Neural cell (in vitro differentiated cells): ENCODE measurements around the gene DALRD3. TPM values are rescaled to one million over a fixed set of nuclear protein-coding genes. Genes with fewer than 3 reads are reported as not detected.
A peak's percentile ranks its signal among the peaks of the same experiment; 100 is the strongest.

Source experiments
- H2AFZ ChIP-seq: fragments of 200-600, 300-800 bp; sonication (generic), shearing (Covaris generic); 2 replicates; pipeline ENCODE4 v1.6.0; 2014; ENCODE audit warnings: low read depth, mild to moderate bottlenecking, antibody characterized with exemption, low read length, moderate library complexity
- H3F3A ChIP-seq: fragments of 200-600 bp; shearing (Covaris generic); 2 replicates; pipeline ENCODE4 v1.6.1; 2016; ENCODE audit warnings: mild to moderate bottlenecking, moderate library complexity, mixed read lengths, antibody characterized with exemption, low read length; ENCODE audit not compliant: insufficient read depth, poor library complexity, severe bottlenecking
- H3K27ac ChIP-seq: fragments of 200-600, 300-800 bp; sonication (generic), shearing (Covaris generic); 2 replicates; pipeline ENCODE4 v1.5.1; 2014; ENCODE audit warnings: mild to moderate bottlenecking, low read length, moderate library complexity
- H3K27me3 ChIP-seq: fragments of 300-800, 200-600 bp; sonication (generic), shearing (Covaris generic); 2 replicates; pipeline ENCODE4 v1.6.0; 2014; ENCODE audit warnings: mild to moderate bottlenecking, low read depth, low read length, moderate library complexity; ENCODE audit not compliant: insufficient read depth
- H3K36me3 ChIP-seq: fragments of 300-800, 200-600 bp; sonication (generic), shearing (Covaris generic); 2 replicates; pipeline ENCODE4 v1.5.1; 2014; ENCODE audit warnings: mild to moderate bottlenecking, antibody characterized with exemption, low read length, moderate library complexity; ENCODE audit not compliant: insufficient read depth
- H3K4me2 ChIP-seq: fragments of 300-800, 200-600 bp; sonication (generic), shearing (Covaris generic); 2 replicates; pipeline ENCODE4 v1.6.0; 2014; ENCODE audit warnings: mild to moderate bottlenecking, low read length
- H3K4me3 ChIP-seq: fragments of 300-800, 200-600 bp; sonication (generic), shearing (Covaris generic); 2 replicates; pipeline ENCODE4 v1.5.1; 2014; ENCODE audit warnings: mild to moderate bottlenecking, low read length, moderate library complexity
- H3K79me2 ChIP-seq: fragments of 200-600 bp; shearing (Covaris generic); replicated peaks from 2 replicates; pipeline ENCODE4 v1.6.0; 2014; ENCODE audit warnings: mild to moderate bottlenecking, low read length, moderate library complexity; ENCODE audit not compliant: insufficient read depth
- H3K9ac ChIP-seq: fragments of 300-800, 200-600 bp; sonication (generic), shearing (Covaris generic); 2 replicates; pipeline ENCODE4 v1.6.1; 2016; ENCODE audit warnings: mild to moderate bottlenecking, low read length, mixed read lengths
- H3K9me2 ChIP-seq: fragments of 200-600 bp; shearing (Covaris generic); 2 replicates; pipeline ENCODE4 v1.6.1; 2016; ENCODE audit warnings: mild to moderate bottlenecking, low read length, mixed read lengths; ENCODE audit not compliant: insufficient read depth
- H3K9me3 ChIP-seq: fragments of 200-600, 300-800 bp; sonication (generic), shearing (Covaris generic); 2 replicates; pipeline ENCODE4 v1.6.1; 2016; ENCODE audit warnings: mild to moderate bottlenecking, mixed run types, low read length, moderate library complexity, mixed read lengths
- H4K20me1 ChIP-seq: fragments of 200-600 bp; shearing (Covaris generic); 2 replicates; pipeline ENCODE4 v1.6.1; 2016; ENCODE audit warnings: mild to moderate bottlenecking, mixed run types; ENCODE audit not compliant: insufficient read depth
- EP300 ChIP-seq: fragments of 450-650 bp; conservative IDR thresholded peaks from 2 replicates; pipeline ENCODE4 v1.6.1; 2014; ENCODE audit warnings: antibody characterized with exemption, mild to moderate bottlenecking, moderate library complexity; ENCODE audit not compliant: poor library complexity, severe bottlenecking
- EZH2 ChIP-seq: fragments of 200-600, 300-800 bp; shearing (Covaris generic), sonication (generic); IDR thresholded peaks from 2 replicates; pipeline ENCODE4 v1.6.1; 2014; ENCODE audit warnings: antibody characterized with exemption, low read length, borderline replicate concordance, mild to moderate bottlenecking; ENCODE audit not compliant: insufficient read depth, poor library complexity, severe bottlenecking
- MXI1 ChIP-seq: fragments of 450-650 bp; conservative IDR thresholded peaks from 2 replicates; pipeline ENCODE4 v1.6.1; 2014; ENCODE audit warnings: antibody characterized with exemption, mild to moderate bottlenecking; ENCODE audit not compliant: poor library complexity, severe bottlenecking
- POLR2AphosphoS5 ChIP-seq: IDR thresholded peaks from 2 replicates; pipeline ENCODE4 v1.6.1; 2012
- RAD21 ChIP-seq: fragments of 450-650 bp; conservative IDR thresholded peaks from 2 replicates; pipeline ENCODE4 v1.6.1; 2014; ENCODE audit warnings: antibody characterized with exemption, mild to moderate bottlenecking, moderate library complexity
- SMC3 ChIP-seq: fragments of 450-650 bp; conservative IDR thresholded peaks from 2 replicates; pipeline ENCODE4 v1.6.1; 2014; ENCODE audit warnings: antibody characterized with exemption, mild to moderate bottlenecking, moderate library complexity; ENCODE audit not compliant: poor library complexity
- TAF1 ChIP-seq: IDR thresholded peaks from 2 replicates; pipeline ENCODE4 v1.6.1; 2012; ENCODE audit warnings: low read depth
- polyA plus RNA-seq: library from polyadenylated mRNA; depleted of rRNA; stranded (reverse); fragments of >200 nt; gene quantifications from 2 replicates; pipeline ENCODE4 v1.2.3, GENCODE V29; 2014
- TF ChIP-seq, protein P1 (sequence below): fragments of 450-650 bp; IDR thresholded peaks from 2 replicates; pipeline ENCODE4 v1.5.1; 2014; ENCODE audit warnings: antibody characterized with exemption, mild to moderate bottlenecking, moderate library complexity; ENCODE audit not compliant: poor library complexity, severe bottlenecking
- TF ChIP-seq, protein P2 (sequence below): IDR thresholded peaks from 2 replicates; pipeline ENCODE4 v1.6.1; 2012; ENCODE audit warnings: borderline replicate concordance

The DALRD3 gene
- polyA plus RNA-seq, 1 donor from 2014 or later = 121 TPM

DNA sequence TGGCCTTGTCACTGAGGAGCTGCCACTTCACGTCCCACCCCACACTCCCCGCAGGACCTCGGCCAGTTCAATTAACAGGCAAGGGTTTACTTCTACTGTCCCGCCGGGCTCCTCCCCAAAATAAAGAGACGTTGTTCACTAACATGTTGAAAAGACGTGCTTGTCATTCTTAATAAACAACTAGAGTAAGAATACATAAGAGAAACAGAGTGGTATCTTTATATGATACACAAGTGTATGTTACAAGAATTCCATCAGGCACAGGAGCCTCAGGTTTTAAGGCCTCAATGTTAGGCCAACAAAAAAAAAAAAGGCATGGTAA is 11.1 kb upstream of the DALRD3 start:
- Histone ChIP-seq H4K20me1 (no peaks in the 10 kb centered on the region), H3K4me2 (peak overlapping the region; percentile 60), H3K9me3 (no peaks in the 10 kb centered on the region), H3K27me3 (no peaks in the 10 kb centered on the region), H3K79me2 (peaks cover 5% of the 10 kb centered on the region), H3F3A (no peaks in the 10 kb centered on the region), H2AFZ (no peak overlapping the region), H3K27ac (peak overlapping the region; percentile 86), H3K9ac (peak overlapping the region; percentile 91), H3K36me3 (peaks cover 2% of the 10 kb centered on the region), H3K4me3 (peak overlapping the region; percentile 85), H3K9me2 (no peaks in the 10 kb centered on the region)
- TF ChIP-seq SMC3 (no peak), POLR2AphosphoS5 (peak; percentile 6)

DNA sequence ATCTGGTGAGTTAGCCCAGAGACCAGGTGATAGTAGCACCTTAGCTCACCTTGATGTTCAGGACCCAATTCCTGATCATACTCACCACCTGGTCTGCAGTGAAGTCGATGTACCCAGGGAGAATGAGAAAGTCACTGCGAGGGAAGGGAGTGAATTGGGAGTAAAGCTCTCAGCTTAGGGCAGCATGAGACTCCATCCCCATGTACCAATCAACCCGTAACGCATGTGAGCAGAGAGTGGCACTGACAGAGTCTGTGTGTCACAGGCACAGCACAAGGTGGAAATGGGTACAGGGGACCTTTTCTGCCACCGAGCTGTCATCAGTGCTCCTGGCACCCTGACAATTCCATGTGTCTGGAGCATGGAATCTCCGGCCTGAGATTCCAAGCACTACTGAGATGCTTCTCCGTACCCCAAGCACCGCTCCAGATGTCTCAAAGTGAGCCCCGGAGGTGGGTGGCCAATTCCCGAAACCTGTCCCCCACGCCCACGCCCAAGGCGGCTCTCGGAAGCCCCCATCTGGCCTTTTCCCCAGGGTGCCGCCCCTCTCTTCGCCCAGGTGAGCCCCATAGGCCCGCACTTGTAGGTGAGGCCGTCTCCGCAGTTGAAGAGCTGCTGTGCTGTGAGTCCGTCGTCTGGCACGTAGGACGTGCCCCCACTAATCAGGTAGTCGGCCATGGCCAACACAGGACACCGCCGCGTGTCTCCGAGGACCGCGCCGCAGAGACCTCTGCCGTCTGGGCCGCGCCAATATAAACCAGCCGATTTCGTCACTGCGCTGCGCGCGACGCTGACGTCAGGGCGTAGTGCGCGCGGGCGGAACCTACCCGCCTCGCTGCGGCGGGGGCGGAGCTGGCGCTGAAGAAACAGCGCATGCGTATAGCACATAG is 10.5 kb upstream of the DALRD3 start, which contains the start of gene IMPDH2:
Gene IMPDH2 (minus strand): TSS at position 726 of the 890 bp plus-strand sequence. CDS start 48 bp downstream, at position 678.
- H3F3A ChIP-seq = no peaks in the 10 kb centered on the region
- H3K79me2 ChIP-seq = peaks cover 5% of the 10 kb centered on the region
- no peaks in the 10 kb centered on the region for H3K36me3 ChIP-seq
- peak within 1 kb of the TSS; percentile 81 for H3K4me2 ChIP-seq
- H3K9me2 ChIP-seq = no peaks in the 10 kb centered on the region
- no peaks in the 10 kb centered on the region for H3K27me3 ChIP-seq
- H3K27ac ChIP-seq = peak within 1 kb of the TSS; percentile 86
- H2AFZ ChIP-seq = no peak within 1 kb of the TSS
- H3K9ac ChIP-seq = peak within 1 kb of the TSS; percentile 91
- no peaks in the 10 kb centered on the region for H3K9me3 ChIP-seq
- TF ChIP-seq EZH2 (no peak), EP300 (peak; percentile 43), MXI1 (peak; percentile 92), POLR2AphosphoS5 (peak; percentile 99), RAD21 (peak; percentile 55), SMC3 (peak; percentile 66), TAF1 (peak; percentile 44)
- TF ChIP-seq, protein P1, sequence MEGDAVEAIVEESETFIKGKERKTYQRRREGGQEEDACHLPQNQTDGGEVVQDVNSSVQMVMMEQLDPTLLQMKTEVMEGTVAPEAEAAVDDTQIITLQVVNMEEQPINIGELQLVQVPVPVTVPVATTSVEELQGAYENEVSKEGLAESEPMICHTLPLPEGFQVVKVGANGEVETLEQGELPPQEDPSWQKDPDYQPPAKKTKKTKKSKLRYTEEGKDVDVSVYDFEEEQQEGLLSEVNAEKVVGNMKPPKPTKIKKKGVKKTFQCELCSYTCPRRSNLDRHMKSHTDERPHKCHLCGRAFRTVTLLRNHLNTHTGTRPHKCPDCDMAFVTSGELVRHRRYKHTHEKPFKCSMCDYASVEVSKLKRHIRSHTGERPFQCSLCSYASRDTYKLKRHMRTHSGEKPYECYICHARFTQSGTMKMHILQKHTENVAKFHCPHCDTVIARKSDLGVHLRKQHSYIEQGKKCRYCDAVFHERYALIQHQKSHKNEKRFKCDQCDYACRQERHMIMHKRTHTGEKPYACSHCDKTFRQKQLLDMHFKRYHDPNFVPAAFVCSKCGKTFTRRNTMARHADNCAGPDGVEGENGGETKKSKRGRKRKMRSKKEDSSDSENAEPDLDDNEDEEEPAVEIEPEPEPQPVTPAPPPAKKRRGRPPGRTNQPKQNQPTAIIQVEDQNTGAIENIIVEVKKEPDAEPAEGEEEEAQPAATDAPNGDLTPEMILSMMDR = peak; percentile 59
- TF ChIP-seq, protein P2, sequence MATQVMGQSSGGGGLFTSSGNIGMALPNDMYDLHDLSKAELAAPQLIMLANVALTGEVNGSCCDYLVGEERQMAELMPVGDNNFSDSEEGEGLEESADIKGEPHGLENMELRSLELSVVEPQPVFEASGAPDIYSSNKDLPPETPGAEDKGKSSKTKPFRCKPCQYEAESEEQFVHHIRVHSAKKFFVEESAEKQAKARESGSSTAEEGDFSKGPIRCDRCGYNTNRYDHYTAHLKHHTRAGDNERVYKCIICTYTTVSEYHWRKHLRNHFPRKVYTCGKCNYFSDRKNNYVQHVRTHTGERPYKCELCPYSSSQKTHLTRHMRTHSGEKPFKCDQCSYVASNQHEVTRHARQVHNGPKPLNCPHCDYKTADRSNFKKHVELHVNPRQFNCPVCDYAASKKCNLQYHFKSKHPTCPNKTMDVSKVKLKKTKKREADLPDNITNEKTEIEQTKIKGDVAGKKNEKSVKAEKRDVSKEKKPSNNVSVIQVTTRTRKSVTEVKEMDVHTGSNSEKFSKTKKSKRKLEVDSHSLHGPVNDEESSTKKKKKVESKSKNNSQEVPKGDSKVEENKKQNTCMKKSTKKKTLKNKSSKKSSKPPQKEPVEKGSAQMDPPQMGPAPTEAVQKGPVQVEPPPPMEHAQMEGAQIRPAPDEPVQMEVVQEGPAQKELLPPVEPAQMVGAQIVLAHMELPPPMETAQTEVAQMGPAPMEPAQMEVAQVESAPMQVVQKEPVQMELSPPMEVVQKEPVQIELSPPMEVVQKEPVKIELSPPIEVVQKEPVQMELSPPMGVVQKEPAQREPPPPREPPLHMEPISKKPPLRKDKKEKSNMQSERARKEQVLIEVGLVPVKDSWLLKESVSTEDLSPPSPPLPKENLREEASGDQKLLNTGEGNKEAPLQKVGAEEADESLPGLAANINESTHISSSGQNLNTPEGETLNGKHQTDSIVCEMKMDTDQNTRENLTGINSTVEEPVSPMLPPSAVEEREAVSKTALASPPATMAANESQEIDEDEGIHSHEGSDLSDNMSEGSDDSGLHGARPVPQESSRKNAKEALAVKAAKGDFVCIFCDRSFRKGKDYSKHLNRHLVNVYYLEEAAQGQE = peak; percentile 62
- H4K20me1 ChIP-seq = no peaks in the 10 kb centered on the region
- peak within 1 kb of the TSS; percentile 85 for H3K4me3 ChIP-seq
